DOHH2 (cell line): ENCODE measurements around the gene SCNN1A.

Experiments used
- EZH2phosphoT487 ChIP-seq: fragments of 200-600 bp; sonication (generic); IDR thresholded peaks from 2 replicates; pipeline ENCODE4 v1.6.1; 2017; ENCODE audit warnings: borderline replicate concordance, mild to moderate bottlenecking, antibody characterized with exemption, low read length, moderate library complexity, mixed read lengths
- TF ChIP-seq, protein P1 (sequence below): fragments of 200-600 bp; sonication (generic); IDR thresholded peaks from one replicate; pipeline ENCODE4 v1.5.1; 2014; ENCODE audit warnings: antibody characterized with exemption, mild to moderate bottlenecking, low read depth, low read length; ENCODE audit not compliant: poor library complexity, severe bottlenecking

DNA sequence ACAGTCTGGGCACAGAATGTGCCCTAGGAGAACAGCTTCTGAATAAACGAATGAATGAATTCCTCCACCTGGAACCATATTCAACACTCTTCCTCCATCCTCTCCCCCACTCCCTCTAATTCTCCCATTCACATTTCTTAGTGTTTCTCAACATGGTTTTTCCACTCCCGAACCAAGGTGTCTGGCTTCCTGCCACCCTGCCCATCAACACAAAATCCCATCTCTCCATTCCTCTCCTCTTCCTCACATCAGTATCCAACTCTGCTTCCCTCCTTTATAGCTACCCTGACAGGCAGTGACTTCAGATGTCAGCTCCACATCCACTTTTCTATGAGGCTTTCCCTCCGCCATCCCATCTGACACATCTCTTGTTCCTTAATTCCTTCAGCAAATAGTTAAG is 36.4 kb downstream of the SCNN1A start:
- TF ChIP-seq, protein P1, sequence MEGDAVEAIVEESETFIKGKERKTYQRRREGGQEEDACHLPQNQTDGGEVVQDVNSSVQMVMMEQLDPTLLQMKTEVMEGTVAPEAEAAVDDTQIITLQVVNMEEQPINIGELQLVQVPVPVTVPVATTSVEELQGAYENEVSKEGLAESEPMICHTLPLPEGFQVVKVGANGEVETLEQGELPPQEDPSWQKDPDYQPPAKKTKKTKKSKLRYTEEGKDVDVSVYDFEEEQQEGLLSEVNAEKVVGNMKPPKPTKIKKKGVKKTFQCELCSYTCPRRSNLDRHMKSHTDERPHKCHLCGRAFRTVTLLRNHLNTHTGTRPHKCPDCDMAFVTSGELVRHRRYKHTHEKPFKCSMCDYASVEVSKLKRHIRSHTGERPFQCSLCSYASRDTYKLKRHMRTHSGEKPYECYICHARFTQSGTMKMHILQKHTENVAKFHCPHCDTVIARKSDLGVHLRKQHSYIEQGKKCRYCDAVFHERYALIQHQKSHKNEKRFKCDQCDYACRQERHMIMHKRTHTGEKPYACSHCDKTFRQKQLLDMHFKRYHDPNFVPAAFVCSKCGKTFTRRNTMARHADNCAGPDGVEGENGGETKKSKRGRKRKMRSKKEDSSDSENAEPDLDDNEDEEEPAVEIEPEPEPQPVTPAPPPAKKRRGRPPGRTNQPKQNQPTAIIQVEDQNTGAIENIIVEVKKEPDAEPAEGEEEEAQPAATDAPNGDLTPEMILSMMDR, result no peak
- no peak for TF ChIP-seq EZH2phosphoT487
